Prostate gland (tissue), 2 donors: ENCODE results near the gene ZEB2.

Source experiments
- CTCF ChIP-seq, 4 experiments: fragments of 200-600 bp in 2 of 4; fragments of 450-650 bp in 2 of 4; sonication (generic) in 2 of 4; IDR thresholded peaks; 1 replicate in 3 of 4; 2 replicates in 1 of 4; pipeline ENCODE4 v1.5.1; 2016 to 2019; ENCODE audit warnings: antibody characterized with exemption in 4 of 4, mild to moderate bottlenecking in 2 of 4, moderate library complexity in 2 of 4
- POLR2A ChIP-seq: fragments of 450-650 bp; IDR thresholded peaks from one replicate; pipeline ENCODE4 v1.6.1; 2016; ENCODE audit warnings: antibody characterized with exemption, mild to moderate bottlenecking

- TF ChIP-seq POLR2A: no peak
- no peak for TF ChIP-seq CTCF (IDR thresholded peaks at IDR 0.05)
Observed at GRCh38 chr2:144524118-144525009, 4.4 kb upstream of the ZEB2 start.
